Measurements from ENCODE around the gene RAE1.
A peak's percentile ranks its signal among the peaks of the same experiment; 100 is the strongest.

Gene RAE1

DNA sequence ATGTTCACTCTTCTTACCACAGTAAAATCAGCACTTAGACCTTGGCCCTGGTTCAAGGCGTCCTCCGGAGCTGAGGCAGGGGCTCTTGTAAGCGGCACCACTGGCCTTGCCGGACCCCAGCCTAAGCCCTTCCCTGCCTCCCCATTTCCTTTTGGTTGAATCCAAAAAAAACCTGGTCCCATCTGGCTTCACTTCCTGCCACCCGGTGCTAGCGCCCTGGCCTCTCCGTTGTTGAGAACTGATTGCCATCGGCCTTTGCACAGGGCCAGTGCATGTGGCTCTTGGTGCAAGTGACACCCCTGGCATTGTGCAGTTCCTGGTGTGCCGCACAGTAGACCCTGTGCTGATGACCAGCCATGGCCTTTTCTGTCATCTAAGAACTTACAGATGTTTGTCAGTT, 21.1 kb downstream of the RAE1 start:
- DNase-seq (ENCODE audit: low spot score), result no peak

DNA sequence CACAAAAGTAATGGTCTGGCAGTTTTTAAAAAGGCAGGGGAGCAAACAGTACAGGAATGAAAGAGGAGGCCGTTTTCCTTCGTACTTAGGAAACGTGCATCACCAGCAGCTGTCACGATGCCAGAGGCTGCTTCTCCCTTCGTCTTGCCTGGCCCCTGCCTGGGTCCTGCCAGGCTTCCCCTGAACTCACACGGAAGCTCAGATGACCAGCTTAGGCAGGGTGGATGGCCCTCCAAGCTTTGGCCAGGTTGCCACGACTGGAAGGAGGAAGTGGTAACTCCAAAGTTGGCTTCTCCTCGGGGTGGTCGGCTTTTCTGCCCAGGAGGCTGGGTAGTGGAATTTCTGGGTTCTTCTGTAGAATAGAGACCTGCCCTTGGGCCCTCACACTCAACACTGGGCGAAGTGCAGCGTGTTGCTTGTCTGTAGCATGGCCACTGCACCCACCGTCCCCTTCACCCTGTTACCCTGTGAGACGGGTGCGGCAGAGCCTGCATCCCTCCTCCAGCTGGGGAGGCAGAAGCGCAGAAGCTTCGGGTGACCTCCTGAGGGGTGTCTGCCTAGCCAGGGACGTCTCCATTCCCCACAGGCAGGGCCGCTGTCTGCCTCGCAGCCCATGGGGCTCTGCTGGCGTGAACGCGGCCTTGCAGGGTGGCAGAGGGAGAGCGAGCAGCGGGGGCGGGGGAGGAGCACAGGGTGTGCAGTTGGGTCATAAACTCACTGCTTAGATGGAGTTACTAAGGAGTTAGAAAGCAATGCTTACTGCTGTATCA, 21.7 kb downstream of the RAE1 start:
- DNase-seq (ENCODE audit: low spot score), result no peak

DNA sequence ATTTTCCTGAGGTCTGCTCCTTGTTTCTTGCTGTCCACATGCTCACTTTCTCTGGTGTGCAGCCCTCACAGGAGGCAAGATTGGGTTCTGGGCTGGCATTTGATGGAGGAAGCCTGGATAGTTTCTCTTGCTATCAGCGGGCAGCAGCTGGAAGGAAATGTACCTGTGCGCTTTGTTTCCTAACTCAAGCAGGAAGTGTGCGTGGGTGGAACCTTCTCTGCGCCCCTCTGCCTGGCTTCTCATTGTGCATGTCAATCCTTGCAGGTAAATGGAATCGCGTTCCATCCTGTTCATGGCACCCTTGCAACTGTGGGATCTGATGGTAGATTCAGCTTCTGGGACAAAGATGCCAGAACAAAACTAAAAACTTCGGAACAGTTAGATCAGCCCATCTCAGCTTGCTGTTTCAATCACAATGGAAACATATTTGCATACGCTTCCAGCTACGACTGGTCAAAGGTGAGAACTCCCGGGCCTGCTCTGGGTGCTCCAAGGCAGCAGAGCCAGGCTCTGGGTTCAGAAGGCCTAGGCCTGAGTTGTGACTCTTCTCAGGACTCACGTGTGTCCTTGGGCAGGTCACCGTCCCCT, 23.4 kb downstream of the RAE1 start:
- DNase-seq (ENCODE audit: low spot score), result no peak

DNA sequence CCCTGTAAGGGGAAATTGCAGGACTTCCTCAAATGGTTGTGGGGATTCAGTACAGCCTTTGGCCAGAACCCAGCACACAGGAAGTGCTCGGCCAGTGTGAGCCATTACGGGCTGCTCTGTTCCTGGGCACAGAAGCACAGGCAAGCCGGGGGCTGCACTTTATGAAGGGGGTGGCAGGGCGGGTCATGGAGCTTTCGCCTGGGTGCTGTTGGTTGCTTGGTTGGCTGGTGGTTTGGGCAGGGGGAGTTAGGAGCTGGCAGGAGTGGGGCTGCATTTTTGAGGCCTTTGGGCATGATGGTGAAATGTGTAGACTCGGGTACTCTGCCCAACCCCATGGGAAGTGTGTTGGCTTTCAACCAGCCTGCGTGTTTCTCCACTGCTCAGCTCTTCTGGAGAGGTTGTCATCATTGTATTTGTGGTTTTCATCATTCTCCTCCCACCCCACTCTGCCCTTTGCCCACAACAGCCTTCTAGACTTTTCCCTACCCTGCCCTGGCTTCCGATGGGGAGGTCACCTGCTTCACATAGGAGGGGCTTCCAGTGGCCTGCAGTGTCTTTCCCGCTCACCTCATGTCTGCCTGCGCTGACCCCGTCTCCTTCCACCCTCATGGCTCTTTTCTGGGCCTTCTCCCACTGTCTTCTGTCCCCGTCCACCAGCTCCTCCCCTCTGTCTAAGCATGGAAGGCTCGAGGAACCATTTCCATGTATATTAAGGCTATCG, 24.0 kb downstream of the RAE1 start:
- no peak for DNase-seq (ENCODE audit: low spot score)

DNA sequence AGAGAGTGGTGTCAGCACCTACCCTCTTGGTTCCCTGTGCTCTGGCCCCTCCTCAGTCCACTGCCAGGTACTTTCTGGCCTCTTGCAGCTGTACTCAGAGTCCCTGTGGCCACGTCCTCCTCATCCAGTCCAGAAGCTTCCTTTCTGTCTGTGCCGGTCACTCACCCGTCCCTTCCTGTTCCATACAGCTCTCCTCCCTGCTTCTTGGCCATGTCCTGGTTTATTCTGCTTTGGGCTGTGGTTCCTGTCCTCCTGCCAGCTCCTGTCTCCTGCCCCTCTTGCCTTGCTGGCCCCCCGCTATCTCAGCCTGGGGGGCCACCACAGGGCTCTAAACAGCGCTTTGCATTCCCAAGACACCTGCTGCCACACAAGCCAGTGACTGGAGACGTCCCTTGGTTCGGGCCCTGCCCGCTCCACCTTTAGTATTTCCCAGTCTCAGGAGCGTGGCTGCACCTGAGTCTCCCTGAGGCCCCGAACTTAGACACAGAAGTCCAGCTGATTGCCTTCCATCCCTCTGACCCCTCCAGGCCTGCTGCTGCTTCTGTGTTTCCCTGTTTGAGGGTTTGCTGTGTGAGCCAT, 24.7 kb downstream of the RAE1 start:
- no peak for DNase-seq (ENCODE audit: low spot score)

DNA sequence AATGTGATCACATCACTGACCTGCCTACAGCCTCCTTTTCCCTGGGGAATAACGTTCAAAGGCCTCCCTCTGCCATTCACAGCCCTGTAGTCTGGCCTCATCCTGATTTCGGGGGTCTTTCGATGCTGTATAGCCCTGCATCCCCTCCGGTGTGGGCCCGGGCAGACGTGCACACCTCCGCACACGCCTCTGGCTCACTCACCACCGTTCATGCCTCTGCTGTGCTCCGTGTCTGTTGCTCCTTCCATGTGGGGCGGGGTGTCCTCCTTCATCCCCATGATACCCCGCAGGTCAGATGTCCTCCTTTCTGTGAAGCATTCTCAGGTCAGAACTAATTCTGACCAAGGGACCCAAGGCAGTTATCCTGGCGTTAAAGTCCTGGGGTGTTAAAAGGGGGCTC, 26.3 kb downstream of the RAE1 start:
- no peak for DNase-seq (ENCODE audit: low spot score)

DNA sequence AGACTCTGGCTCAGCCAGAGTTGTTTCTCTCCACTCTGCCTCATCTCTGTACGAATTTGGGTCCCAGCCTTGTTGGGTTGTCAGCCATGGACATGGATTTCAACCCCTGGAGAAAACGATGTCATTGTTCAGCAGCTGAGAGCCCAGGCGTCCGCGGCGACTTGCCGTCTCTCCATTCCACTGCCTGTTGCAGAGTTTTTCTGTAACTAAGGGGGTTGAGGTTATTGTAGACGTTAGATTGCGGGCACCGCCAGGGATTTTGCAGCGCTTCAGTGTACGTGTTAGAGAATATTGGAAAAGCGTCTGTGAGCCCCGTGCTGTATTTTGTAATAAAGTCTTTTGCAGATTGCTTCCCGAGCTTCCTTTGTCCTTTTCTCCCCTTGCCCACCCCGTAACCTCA, 27.1 kb downstream of the RAE1 start:
- DNase-seq (ENCODE audit: low spot score), result no peak

DNA sequence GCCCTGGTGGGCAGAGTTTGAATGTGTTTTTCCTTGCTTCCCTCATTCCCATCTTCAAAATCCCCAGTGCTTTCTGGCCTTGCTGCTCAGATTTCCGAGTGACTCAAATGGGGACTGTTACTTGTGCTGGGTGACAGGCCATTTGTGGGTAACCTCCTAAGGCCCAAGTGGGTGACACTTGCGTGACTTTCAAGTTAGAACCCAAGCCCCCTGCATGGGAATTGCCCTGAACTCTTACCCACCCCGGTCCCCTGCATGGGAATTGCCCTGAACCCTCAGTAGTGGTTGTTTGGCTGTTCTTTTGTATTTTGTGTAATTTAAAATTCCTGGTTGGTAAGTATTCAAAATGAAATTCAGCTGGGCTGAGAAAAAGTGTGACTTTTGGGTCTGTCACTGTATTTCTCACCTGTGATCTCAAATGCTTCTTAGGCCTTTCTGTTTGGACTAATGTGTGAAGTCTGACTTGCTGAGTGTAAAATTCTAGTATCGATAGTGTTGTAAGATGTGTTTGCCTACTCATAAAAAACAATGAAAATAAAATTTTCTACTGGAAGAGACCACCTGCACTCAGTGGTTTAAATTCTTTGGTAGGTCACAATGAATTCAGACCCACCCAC, 27.7 kb downstream of the RAE1 start:
- no peak for DNase-seq (ENCODE audit: low spot score)

DNA sequence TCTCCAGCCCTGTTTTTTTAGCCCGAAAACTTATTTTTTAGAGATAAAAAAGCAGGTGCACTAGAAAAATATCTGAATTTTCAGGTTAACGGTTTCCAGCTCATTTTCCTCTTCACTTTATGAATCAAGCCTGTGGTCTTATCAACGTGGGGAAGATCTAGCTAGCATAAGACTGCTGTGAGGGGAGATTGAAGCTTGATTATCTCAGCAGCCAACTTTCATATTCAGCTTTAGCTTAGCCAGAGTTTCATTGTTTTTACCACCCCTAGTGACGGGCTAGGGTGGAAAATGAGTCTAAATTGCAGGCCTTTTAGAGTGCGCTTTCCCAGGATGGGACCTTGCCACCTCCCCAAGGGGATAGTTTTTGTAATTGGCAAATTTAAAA, 28.2 kb downstream of the RAE1 start:
- no peak for DNase-seq (ENCODE audit: low spot score)

DNA sequence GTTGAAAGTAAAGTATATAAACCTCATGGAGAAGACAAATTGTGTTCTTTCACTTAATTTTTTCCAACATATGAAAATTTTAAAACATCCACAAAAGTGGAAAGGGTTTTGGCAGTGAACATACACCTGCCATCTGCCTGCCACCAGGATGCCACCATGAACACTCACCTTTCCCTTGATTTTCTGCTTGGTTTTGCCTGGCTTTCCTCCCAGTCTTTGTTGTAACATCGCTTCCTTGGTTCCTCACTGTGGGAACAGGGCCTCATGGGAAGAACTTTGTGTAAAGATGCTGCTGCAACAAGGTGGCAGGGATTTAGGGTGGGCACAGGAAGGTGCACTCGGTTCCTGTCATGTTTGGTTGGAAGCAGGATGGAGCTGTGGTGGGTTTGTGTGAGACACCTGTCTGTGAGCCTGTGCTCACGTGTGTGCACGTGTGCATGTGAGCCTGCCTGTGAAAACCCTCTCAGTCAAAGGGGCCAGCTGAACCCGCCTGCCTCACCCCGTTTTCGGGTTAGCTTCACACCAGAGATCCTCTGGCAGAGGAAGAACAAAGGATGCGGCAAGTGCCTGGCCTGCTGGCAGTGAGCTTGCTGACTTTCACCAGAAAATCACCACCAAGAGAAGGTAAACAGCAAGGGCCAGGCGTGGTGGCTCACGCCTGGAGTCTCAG, 29.2 kb downstream of the RAE1 start:
- no peak for DNase-seq (ENCODE audit: low spot score)

DNA sequence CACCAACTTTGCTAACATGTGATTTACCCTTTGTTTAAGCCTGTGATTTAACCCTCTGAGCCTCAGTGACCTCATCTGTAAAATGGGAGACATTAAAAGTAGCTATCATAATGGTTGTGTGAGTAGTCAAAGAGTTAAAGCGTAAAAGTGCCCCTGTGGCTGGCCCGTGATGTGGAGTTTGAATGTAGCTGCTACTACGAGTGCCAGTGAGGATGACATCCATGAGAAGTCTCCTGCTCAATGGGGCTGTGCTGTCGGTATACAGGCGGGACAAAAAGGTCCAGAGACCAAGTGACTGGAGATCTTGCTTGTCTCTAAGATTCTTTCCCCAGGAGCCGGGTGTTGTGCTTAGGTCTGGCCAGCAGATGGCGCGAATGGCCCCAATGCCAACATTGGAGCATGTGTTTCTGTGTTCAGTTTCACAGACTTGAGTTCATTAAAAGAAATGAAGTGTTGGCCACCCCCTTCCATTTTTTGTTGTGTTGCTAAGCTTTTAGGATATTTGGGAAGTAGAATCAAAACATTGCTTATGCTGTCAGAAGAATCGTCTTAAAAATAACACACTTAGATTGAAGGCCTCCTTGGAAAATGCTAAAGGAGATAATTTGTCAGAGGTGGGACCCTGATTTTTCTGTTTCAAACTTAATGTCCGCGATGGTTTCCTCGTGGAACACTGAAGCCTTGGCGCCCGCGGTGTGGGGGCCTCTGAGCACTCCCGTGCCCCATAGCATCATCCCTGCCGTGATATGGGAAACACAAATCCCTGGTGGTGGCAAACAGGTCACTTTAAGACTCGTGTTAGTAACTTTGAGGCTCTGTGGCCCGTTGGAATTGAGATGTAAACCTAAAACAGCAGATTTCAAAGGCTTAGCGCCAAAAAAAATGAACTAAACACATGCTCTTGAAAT, 30.8 kb downstream of the RAE1 start:
- peak; percentile 89 for DNase-seq (ENCODE audit: low spot score)

DNA sequence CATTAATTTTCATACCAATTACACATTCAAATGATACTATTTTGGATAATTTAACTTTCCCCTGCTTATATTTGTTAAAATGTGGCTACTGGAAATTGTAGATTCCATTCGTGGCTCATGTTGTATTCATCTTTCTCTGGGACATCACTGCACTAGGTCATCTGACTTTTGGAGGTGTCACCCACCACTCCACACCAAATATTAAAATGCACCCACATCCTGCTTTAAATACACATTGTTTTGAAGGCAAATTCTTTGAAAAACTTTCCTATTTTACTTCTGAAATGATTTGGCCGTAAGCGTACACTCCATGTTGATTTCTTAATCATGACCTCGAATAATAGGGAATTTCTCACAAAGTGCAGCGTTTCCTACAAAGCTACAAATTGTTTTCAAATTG, 31.5 kb downstream of the RAE1 start:
- no peak for DNase-seq (ENCODE audit: low spot score)

DNA sequence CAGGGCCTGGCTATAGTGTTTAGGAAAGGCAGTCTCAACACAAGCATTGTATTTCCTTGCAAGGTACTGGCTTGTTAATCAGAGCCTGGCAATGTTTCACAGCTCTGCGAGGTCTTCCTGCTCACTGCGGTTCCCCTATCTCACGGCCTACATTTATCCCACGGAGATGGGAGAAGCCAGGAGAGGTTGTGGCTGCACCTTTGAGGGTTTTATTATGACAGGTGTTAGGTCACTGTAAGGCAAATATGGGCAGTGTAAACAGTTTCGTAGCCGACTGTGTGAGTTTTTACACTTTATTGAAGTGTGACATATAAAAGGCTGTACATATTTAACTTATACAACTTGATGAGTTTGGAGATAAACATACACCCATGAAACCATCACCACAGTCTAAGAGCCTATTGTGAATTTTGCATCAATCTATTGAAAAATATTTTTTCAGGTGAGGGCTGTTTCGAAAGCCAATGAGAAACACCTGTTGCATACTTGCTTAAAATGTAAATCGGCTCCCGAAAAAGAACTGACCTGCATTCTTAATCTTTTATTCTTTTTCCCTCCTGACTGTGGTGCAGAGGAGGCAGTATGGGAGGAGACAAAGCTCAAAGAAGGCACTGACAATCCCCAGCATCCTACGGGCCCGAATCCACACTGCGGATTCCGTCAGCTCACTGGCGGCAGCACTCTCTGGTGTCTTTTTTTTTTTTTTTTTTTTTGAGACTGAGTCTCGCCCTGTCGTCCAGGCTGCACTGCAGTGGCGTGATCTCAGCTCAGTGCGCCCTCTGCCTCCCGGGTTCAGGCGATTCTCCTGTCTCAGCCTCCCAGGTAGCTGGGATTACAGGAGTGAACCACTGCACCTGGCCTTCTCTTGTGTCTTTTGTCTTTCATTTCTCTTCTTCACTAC, 32.6 kb downstream of the RAE1 start:
- DNase-seq (ENCODE audit: low spot score), result no peak

DNA sequence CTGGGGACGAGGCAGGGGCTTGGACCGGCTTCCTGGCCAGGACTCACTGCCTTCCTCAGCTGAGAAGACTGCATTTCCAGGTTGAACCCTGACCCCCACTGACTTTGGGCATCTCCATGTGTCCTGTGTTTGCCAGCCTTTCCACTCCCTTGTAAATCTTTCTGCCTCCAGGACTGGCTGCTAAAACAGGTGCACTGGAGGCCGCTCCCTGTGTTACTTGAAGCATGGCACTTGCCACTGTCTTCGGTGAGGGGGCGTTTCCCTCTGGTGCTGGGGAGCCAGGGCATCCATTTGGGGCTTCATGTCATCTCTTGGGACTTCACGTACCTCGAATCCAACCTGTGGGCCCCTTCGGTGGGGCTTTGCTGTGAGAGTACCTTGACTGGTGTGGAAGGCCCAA, 33.4 kb downstream of the RAE1 start:
- DNase-seq (ENCODE audit: low spot score), result no peak

DNA sequence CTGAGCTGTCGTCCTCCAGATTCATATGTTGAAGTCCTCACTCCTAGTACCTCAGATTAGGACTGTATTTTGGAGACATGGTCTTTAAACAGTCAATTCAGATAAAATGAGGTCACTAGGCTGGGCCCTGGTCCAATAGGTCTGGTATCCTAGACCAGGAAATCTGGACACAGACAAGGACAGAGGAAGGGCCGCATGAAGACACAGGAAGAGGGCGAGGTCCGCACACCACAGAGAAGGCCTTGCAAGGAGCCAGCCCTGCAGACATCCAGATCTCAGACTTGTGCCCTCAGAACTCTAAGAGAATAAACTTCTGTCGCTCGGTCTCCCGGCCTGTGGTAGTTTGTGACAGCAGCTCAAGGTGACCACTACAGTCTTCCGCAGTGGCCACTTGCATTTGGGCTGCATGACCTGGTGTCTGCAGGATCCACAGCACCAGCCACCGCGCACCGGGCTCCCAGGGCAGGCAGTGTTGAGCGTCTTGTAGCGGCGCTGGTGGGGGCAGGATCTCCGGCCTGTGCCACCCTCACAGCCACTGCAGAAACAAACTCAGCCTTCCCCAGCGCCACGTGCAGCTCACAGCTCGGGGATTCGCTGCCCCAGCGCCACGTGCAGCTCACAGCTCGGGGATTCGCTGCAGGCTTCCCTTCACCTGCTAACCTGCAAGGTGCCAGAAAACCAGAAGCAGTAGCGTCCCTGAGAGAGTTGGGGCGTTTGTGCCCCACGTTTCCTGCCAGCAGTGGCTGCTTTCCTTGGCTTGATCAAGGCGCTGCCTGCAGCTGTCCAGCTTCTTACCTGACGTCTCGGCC, 34.1 kb downstream of the RAE1 start:
- no peak for DNase-seq (ENCODE audit: low spot score)

DNA sequence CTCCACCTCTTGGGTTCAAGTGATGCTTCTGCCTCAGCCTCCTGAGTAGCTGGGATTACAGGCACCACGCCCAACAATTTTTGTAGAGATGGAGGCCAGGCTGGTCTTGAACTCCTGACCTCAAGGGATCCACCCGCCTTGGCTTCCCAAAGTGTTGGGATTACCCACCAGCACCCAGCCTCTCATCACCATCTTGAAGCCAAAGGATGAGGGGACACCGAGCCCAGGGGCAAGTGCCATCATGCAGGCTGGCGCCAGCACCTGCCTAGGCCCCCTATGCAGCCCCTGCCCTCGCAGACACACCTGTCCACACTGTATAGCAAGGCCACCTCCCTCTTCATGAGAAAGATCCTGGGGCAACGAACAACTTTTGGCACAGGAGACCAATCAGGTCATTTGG, 34.9 kb downstream of the RAE1 start:
- DNase-seq (ENCODE audit: low spot score), result no peak

DNA sequence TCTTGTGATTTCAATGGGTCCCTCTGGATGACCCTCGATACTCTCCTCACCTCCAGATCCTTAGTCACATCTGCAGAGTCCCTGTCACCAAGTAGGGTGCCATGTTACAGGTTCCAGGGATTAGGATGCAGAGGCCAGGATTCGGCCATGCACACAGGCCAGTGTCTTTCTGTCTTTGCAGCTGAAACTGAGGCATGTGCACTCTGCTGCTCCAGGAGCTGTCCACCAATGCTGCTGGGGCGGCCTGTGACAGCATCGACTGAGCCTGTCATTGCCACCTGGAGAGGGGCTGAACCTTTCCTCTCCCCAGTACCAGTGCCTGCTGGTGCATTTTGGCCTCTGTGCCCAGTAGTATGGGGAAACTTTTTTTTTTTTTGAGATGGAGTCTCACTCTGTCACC, 35.7 kb downstream of the RAE1 start:
- no peak for DNase-seq (ENCODE audit: low spot score)

DNA sequence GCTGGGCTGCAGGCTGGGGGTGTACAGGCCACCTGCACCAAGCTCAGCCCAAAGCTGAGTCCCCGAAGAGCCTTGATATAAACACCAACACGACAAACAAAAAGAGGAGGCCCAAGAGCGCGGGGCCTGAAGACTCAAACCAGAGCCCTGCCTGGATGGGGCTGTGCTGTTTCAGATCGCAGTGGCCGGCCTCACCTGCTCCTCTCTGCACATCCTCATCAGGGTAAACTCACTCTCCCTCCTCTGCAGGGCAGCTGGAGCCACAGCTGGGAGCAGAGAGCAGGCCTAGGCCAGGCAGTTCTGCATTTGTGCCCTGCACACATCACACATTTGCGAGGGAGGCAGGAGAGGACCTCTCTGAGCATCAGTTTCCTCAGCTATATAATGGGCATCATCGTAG, 36.4 kb downstream of the RAE1 start:
- no peak for DNase-seq (ENCODE audit: low spot score)

DNA sequence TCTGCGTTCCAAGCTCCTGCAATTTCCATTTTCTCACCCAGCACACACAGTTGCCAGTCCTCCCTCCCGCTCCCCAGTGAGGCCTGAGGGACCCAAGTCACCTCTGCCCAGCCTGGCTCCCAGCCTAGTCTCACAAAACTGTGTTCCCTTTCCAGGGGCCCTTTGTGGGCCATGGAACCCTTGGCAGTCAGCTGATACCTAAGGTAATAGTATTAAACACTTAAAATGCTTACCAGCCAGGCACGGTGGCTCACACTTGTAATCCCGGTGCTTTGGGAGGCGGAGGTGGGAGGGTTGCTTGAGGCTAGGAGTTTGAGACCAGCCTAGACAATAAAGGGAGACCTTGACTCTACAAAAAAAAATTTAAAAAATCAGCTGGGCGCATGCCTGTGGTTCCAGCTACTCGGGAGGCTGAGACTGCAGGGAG, 36.9 kb downstream of the RAE1 start:
- no peak for DNase-seq (ENCODE audit: low spot score)

Data from hematopoietic multipotent progenitor cell treated with erythropoietin and hydrocortisone succinate and interleukin-3 and kit ligand, for 15 days (in vitro differentiated cells).